B cell (primary cell): ENCODE results near the gene DYNLL1. TPM values are rescaled to one million over a fixed set of nuclear protein-coding genes. Genes with fewer than 3 reads are reported as not detected.
A peak's percentile ranks its signal among the peaks of the same experiment; 100 is the strongest.

ENCODE experiments used
- ATAC-seq: fragments of 200-7000 bp; cut with Tn5 transposase; one replicate; pipeline ENCODE4 v1.10.0; 2021; ENCODE audit warnings: low read depth, mild to moderate bottlenecking, moderate number of reproducible peaks, moderate library complexity
- CTCF ChIA-PET: fragments of 350-600 bp; sonication (Branson Sonifier 250); formaldehyde crosslinking; loops from one replicate; lab custom pipeline; 2021; ENCODE audit warnings: antibody characterized with exemption, inconsistent platforms; lab: Charles Lee
- POLR2A ChIA-PET: fragments of 350-600 bp; sonication (Branson Sonifier 250); formaldehyde crosslinking; loops from one replicate; lab custom pipeline; 2021; ENCODE audit warnings: antibody characterized with exemption; lab: Charles Lee
- DNase-seq: peaks from one replicate; pipeline ENCODE4 v3.0.0; 2013
- H2AFZ ChIP-seq: 2 replicates; pipeline ENCODE4 v1.6.1; 2012; ENCODE audit warnings: mild to moderate bottlenecking, low read depth, low read length; ENCODE audit not compliant: insufficient read depth, poor library complexity, severe bottlenecking
- H3K27ac ChIP-seq, 2 donors: 1 replicate in 1 of 2; 2 replicates in 1 of 2; pipeline ENCODE4 v1.5.1; 2012 to 2013; ENCODE audit warnings: low read length in 2 of 2, mild to moderate bottlenecking in 2 of 2, moderate library complexity in 1 of 2
- H3K27me3 ChIP-seq, 4 experiments: fragments of 200-600 bp in 1 of 4; sonication (generic) in 1 of 4; replicated peaks in 1 of 4; 1 replicate in 2 of 4; 2 replicates in 2 of 4; pipeline versions ENCODE4 v1.6.1 to v1.7.0; 2013 to 2016; ENCODE audit warnings: low read length in 3 of 4, mild to moderate bottlenecking in 2 of 4, mixed read lengths in 1 of 4, moderate library complexity in 1 of 4; ENCODE audit not compliant: insufficient read depth in 4 of 4, control insufficient read depth in 3 of 4; ENCODE audit errors: control extremely low read depth in 1 of 4
- H3K36me3 ChIP-seq, 2 experiments: replicated peaks in 1 of 2; 1 replicate in 1 of 2; 2 replicates in 1 of 2; pipeline versions ENCODE4 v1.6.1 to v1.7.1; 2013; ENCODE audit warnings: low read length in 1 of 2; ENCODE audit not compliant: insufficient read depth in 2 of 2, control insufficient read depth in 1 of 2; ENCODE audit errors: control extremely low read depth in 1 of 2, extremely low read depth in 1 of 2
- H3K4me1 ChIP-seq, 2 donors: fragments of 200-600 bp in 1 of 2; sonication (generic) in 1 of 2; 1 replicate in 1 of 2; 2 replicates in 1 of 2; pipeline versions ENCODE4 v1.5.1 to v1.6.1; 2013 to 2017; ENCODE audit warnings: low read length in 2 of 2; ENCODE audit not compliant: control insufficient read depth in 2 of 2, insufficient read depth in 2 of 2
- H3K4me2 ChIP-seq: replicated peaks from 2 replicates; pipeline ENCODE3; 2012; ENCODE audit warnings: mild to moderate bottlenecking, low read depth, low read length; ENCODE audit not compliant: poor library complexity, severe bottlenecking
- H3K4me3 ChIP-seq, 5 experiments: fragments of 200-600 bp in 1 of 5; sonication (generic) in 1 of 5; 1 replicate in 3 of 5; 2 replicates in 2 of 5; pipeline versions ENCODE4 v1.5.1 to v1.7.0; 2011 to 2016; ENCODE audit warnings: low read length in 4 of 5, mild to moderate bottlenecking in 4 of 5, low read depth in 2 of 5, control low read depth in 1 of 5, moderate library complexity in 1 of 5; ENCODE audit not compliant: insufficient read depth in 1 of 5; ENCODE audit errors: control extremely low read depth in 1 of 5, extremely low read depth in 1 of 5
- H3K79me2 ChIP-seq: fragments of 200-600 bp; sonication (generic); one replicate; pipeline ENCODE4 v1.6.0; 2016; ENCODE audit warnings: low read length; ENCODE audit not compliant: control insufficient read depth, insufficient read depth
- H3K9ac ChIP-seq: fragments of 200-600 bp; sonication (generic); 2 replicates; pipeline ENCODE4 v1.6.1; 2017; ENCODE audit warnings: mild to moderate bottlenecking, low read length, moderate library complexity
- H3K9me3 ChIP-seq, 3 donors: one replicate each; pipeline versions ENCODE4 v1.6.1 to v1.7.1; 2013; ENCODE audit warnings: low read length in 2 of 3; ENCODE audit not compliant: control insufficient read depth in 2 of 3, insufficient read depth in 1 of 3; ENCODE audit errors: control extremely low read depth in 1 of 3
- H4K20me1 ChIP-seq: 2 replicates; pipeline ENCODE4 v1.6.0; 2012; ENCODE audit warnings: mild to moderate bottlenecking, low read length; ENCODE audit not compliant: insufficient read depth, control insufficient read depth, poor library complexity, severe bottlenecking
- H3K27ac Mint-ChIP-seq: one replicate; pipeline ENCODE4 v1.8.0; 2021; ENCODE audit warnings: mixed read lengths
- H3K27me3 Mint-ChIP-seq: one replicate; pipeline ENCODE4 v1.8.0; 2021; ENCODE audit warnings: mixed read lengths
- H3K4me1 Mint-ChIP-seq: one replicate; pipeline ENCODE4 v1.8.0; 2021; ENCODE audit warnings: mixed read lengths
- H3K4me3 Mint-ChIP-seq: one replicate; pipeline ENCODE4 v1.8.0; 2021; ENCODE audit warnings: mixed read lengths
- H3K9me3 Mint-ChIP-seq: one replicate; pipeline ENCODE4 v1.8.0; 2022; ENCODE audit warnings: mixed read lengths; ENCODE audit not compliant: insufficient read depth
- CTCF ChIP-seq: fragments of 200-600 bp; IDR thresholded peaks from one replicate; pipeline ENCODE4 v1.8.0; 2022; ENCODE audit warnings: antibody characterized with exemption, mild to moderate bottlenecking
- EZH2 ChIP-seq: IDR thresholded peaks from 2 replicates; pipeline ENCODE4 v1.6.1; 2012; ENCODE audit warnings: borderline replicate concordance, low read depth, mild to moderate bottlenecking, moderate library complexity, low read length; ENCODE audit not compliant: insufficient read depth, poor library complexity, severe bottlenecking
- WGBS: methylation state at CpG from one replicate; pipeline ENCODE4 v1.1.5; 2013; ENCODE audit warnings: missing lambda C conversion rate; ENCODE audit not compliant: insufficient coverage; 5-methylcytosine and 5-hydroxymethylcytosine counted together
- intact Hi-C: fragments of 100-400 bp; cut with micrococcal nuclease; formaldehyde crosslinking; loops from one replicate; pipeline ENCODE4 v1.10.0; 2022
- polyA plus RNA-seq: library from polyadenylated mRNA; depleted of rRNA; stranded (reverse); fragments of >200 nt; gene quantifications from 2 replicates; pipeline ENCODE4 v1.2.3, GENCODE V29; 2012
- total RNA-seq, 2 donors: library from RNA; stranded (reverse); fragments of 120-200 nt in 1 of 2; gene quantifications; 1 replicate in 1 of 2; 2 replicates in 1 of 2; pipeline versions ENCODE4 v1.2.3 to v1.2.4, GENCODE V29; 2013 to 2022

Gene DYNLL1
- total and polyA plus RNA-seq, 2 donors (not counting 1 experiment from before 2014, with no cell fraction given): 116 to 132 TPM

DNA sequence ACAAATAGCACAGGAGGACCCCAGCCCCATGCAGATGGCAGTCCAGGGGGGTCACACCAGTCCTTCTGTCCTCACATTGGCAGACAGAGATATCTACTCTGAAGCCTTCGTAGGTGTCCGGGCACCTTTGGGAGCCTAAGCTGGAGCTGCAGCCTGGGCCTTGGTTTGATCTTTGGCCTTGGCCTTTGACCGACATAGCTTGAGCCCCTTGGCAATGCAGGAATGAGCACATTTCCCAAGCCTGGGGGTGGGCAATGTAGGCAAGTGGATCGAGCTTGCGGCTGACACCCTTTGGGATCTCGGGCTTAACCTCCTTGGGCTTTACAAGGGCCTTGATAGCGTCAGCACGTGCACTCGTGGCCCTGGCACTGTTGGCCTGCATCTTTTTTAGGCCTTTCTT, 26.7 kb downstream of the DYNLL1 start:
- peaks cover 0 to 1% of the 10 kb centered on the region in 2 experiments for H3K36me3 ChIP-seq
- no peak for TF ChIP-seq EZH2
- no peak for TF ChIP-seq CTCF
- Mint-ChIP-seq H3K9me3 (no peaks in the 10 kb centered on the region), H3K27me3 (no peaks in the 10 kb centered on the region), H3K27ac (no peak overlapping the region), H3K4me1 (peaks cover 4% of the 10 kb centered on the region), H3K4me3 (no peak overlapping the region)
- no peak overlapping the region for H3K4me3 ChIP-seq
- WGBS: 97% methylated on average over 9 of the region's 9 CpGs
- no peaks in the 10 kb centered on the region for H3K79me2 ChIP-seq
- no peaks in the 10 kb centered on the region for H3K4me1 ChIP-seq
- ChIA-PET CTCF (no interaction called here), POLR2A (no interaction called here)
- H3K4me2 ChIP-seq: no peak overlapping the region
- H2AFZ ChIP-seq: no peak overlapping the region
- intact Hi-C loops: no loop called here
- no peak overlapping the region for H3K27ac ChIP-seq
- ATAC-seq (no peak), DNase-seq (no peak)
- no peaks in the 10 kb centered on the region for H3K27me3 ChIP-seq
- H3K9me3 ChIP-seq: no peaks in the 10 kb centered on the region
- H3K9ac ChIP-seq: no peak overlapping the region
- H4K20me1 ChIP-seq: no peaks in the 10 kb centered on the region

GRCh38 chr12:120528861-120529525, 33.1 kb downstream of the DYNLL1 start, which contains the start of gene COQ5:
Gene COQ5 (minus strand): TSS chr12:120529158. CDS start chr12:120529141, 17 bp downstream.
- H3K27me3 Mint-ChIP-seq: no peaks in the 10 kb centered on the region
- no peaks in the 10 kb centered on the region for H4K20me1 ChIP-seq
- CTCF ChIA-PET: interaction anchor here (0.6 to 1.6 kb wide), 4 partner anchors 11 to 375 kb away, joined by 3 to 8 read pairs (median 3); partner anchors contain the start of genes DYNLL1 and SPPL3
- peak within 1 kb of the TSS; percentile 75 for H3K9ac ChIP-seq
- intact Hi-C loops: loop anchor here (1.0 to 2.0 kb wide), 3 partner anchors 34 to 600 kb away; partner anchors contain the start of gene SRSF9
- peak within 1 kb of the TSS; percentile 100 for H3K4me3 Mint-ChIP-seq
- peak within 1 kb of the TSS; percentile 75 to 86 for H3K27ac ChIP-seq
- POLR2A ChIA-PET: interaction anchor here (1.1 kb wide), 1 partner anchor 52 kb away, joined by 6 read pairs; the partner anchor contains the start of gene POP5
- H3K36me3 ChIP-seq: peaks cover 0 to 1% of the 10 kb centered on the region in 2 experiments
- under 1% methylated on average over 38 of the region's 38 CpGs for WGBS
- peaks cover 8 to 17% of the 10 kb centered on the region in 2 donors for H3K4me1 ChIP-seq
- no peaks in the 10 kb centered on the region for H3K9me3 ChIP-seq
- peak within 1 kb of the TSS; percentile 69 to 93 (median 88) for H3K4me3 ChIP-seq
- no peak for TF ChIP-seq CTCF
- TF ChIP-seq EZH2: no peak
- peak; percentile 99 for ATAC-seq
- peaks cover 20% of the 10 kb centered on the region for H3K79me2 ChIP-seq
- peaks cover 23% of the 10 kb centered on the region for H3K4me1 Mint-ChIP-seq
- H2AFZ ChIP-seq: peak within 1 kb of the TSS; percentile 98
- H3K27ac Mint-ChIP-seq: peak within 1 kb of the TSS; percentile 99
- DNase-seq: peak; percentile 89
- H3K27me3 ChIP-seq: no peaks in the 10 kb centered on the region
- no peaks in the 10 kb centered on the region for H3K9me3 Mint-ChIP-seq
- H3K4me2 ChIP-seq: peak within 1 kb of the TSS; percentile 82
